ENCODE measurements around the gene SLC22A2. TPM values are rescaled to one million over a fixed set of nuclear protein-coding genes. Genes with fewer than 3 reads are reported as not detected.

Gene SLC22A2
- total and polyA plus RNA-seq, 2 of the 13 experiments (the other 11 are each of a cell fraction or from before 2014, with no cell fraction given), result not detected

GRCh38 chr6:160198606-160199211 lies 59.9 kb downstream of the SLC22A2 start (continued):
- TF ChIP-seq PAF1 (CRISPR knock-in tag; IDR thresholded peaks at IDR 0.05) (no peak), MIER2 (CRISPR knock-in tag; IDR thresholded peaks at IDR 0.05) (no peak), TOPORS (CRISPR knock-in tag; IDR thresholded peaks at IDR 0.05) (no peak), MTERF4 (CRISPR knock-in tag; IDR thresholded peaks at IDR 0.05) (no peak), IRX3 (CRISPR knock-in tag; IDR thresholded peaks at IDR 0.05; ENCODE audit: borderline replicate concordance, low read depth) (no peak), ZBTB3 (CRISPR knock-in tag; IDR thresholded peaks at IDR 0.05; ENCODE audit: borderline replicate concordance, low read depth) (no peak), ZNF605 (CRISPR knock-in tag; IDR thresholded peaks at IDR 0.05) (no peak), HNRNPH1 (optimal IDR thresholded peaks at IDR 0.05; ENCODE audit: low read depth, low read length) (no peak), TEAD3 (CRISPR knock-in tag; optimal IDR thresholded peaks at IDR 0.05; ENCODE audit: borderline replicate concordance) (peak; percentile 40), ZNF598 (CRISPR knock-in tag; IDR thresholded peaks at IDR 0.05; ENCODE audit: borderline replicate concordance) (no peak), HCFC1 (IDR thresholded peaks at IDR 0.05; ENCODE audit: low read depth, low read length) (no peak), IKZF5 (CRISPR knock-in tag; IDR thresholded peaks at IDR 0.05) (no peak), KDM2A (CRISPR knock-in tag; IDR thresholded peaks at IDR 0.05; ENCODE audit: borderline replicate concordance, low read depth) (no peak), EP300 (IDR thresholded peaks at IDR 0.05; ENCODE audit: low read depth in 2 of 2, low read length in 2 of 2) (no peak), EP300 (CRISPR knock-in tag; IDR thresholded peaks at IDR 0.05; ENCODE audit: borderline replicate concordance) (no peak), CEBPZ (IDR thresholded peaks at IDR 0.05; ENCODE audit: low read length) (no peak)
- TF ChIP-seq, protein P1, sequence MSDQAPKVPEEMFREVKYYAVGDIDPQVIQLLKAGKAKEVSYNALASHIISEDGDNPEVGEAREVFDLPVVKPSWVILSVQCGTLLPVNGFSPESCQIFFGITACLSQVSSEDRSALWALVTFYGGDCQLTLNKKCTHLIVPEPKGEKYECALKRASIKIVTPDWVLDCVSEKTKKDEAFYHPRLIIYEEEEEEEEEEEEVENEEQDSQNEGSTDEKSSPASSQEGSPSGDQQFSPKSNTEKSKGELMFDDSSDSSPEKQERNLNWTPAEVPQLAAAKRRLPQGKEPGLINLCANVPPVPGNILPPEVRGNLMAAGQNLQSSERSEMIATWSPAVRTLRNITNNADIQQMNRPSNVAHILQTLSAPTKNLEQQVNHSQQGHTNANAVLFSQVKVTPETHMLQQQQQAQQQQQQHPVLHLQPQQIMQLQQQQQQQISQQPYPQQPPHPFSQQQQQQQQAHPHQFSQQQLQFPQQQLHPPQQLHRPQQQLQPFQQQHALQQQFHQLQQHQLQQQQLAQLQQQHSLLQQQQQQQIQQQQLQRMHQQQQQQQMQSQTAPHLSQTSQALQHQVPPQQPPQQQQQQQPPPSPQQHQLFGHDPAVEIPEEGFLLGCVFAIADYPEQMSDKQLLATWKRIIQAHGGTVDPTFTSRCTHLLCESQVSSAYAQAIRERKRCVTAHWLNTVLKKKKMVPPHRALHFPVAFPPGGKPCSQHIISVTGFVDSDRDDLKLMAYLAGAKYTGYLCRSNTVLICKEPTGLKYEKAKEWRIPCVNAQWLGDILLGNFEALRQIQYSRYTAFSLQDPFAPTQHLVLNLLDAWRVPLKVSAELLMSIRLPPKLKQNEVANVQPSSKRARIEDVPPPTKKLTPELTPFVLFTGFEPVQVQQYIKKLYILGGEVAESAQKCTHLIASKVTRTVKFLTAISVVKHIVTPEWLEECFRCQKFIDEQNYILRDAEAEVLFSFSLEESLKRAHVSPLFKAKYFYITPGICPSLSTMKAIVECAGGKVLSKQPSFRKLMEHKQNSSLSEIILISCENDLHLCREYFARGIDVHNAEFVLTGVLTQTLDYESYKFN (CRISPR knock-in tag; conservative IDR thresholded peaks at IDR 0.05), result no peak; the same call in 1 of the 2 replicates
- TF ChIP-seq, protein P2, sequence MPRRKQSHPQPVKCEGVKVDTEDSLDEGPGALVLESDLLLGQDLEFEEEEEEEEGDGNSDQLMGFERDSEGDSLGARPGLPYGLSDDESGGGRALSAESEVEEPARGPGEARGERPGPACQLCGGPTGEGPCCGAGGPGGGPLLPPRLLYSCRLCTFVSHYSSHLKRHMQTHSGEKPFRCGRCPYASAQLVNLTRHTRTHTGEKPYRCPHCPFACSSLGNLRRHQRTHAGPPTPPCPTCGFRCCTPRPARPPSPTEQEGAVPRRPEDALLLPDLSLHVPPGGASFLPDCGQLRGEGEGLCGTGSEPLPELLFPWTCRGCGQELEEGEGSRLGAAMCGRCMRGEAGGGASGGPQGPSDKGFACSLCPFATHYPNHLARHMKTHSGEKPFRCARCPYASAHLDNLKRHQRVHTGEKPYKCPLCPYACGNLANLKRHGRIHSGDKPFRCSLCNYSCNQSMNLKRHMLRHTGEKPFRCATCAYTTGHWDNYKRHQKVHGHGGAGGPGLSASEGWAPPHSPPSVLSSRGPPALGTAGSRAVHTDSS (CRISPR knock-in tag; conservative IDR thresholded peaks at IDR 0.05), result no peak

All from HepG2 (cell line).